Mucosa of descending colon (tissue), 3 donors: ENCODE data around the gene MLLT3. TPM values are rescaled to one million over a fixed set of nuclear protein-coding genes. Genes with fewer than 3 reads are reported as not detected.

ENCODE experiments used
- ATAC-seq: fragments of 200-7000 bp; cut with Tn5 transposase; one replicate; pipeline ENCODE4 v1.9.1; 2020; ENCODE audit warnings: mild to moderate bottlenecking, moderate library complexity
- DNase-seq, 3 donors: peaks; one replicate each; pipeline ENCODE4 v3.0.0-alpha.2; 2020
- H3K36me3 ChIP-seq: fragments of 200-600 bp; one replicate; pipeline ENCODE4 v1.8.0; 2021; ENCODE audit warnings: low read depth, mild to moderate bottlenecking
- H3K4me1 ChIP-seq: fragments of 200-600 bp; one replicate; pipeline ENCODE4 v1.8.0; 2021; ENCODE audit warnings: low read depth, mild to moderate bottlenecking
- H3K4me3 ChIP-seq: fragments of 200-600 bp; one replicate; pipeline ENCODE4 v1.8.0; 2021; ENCODE audit warnings: mild to moderate bottlenecking
- H3K9me3 ChIP-seq: fragments of 200-600 bp; one replicate; pipeline ENCODE4 v1.8.0; 2021; ENCODE audit warnings: mild to moderate bottlenecking
- CTCF ChIP-seq: fragments of 200-600 bp; IDR thresholded peaks from one replicate; pipeline ENCODE4 v1.8.0; 2022; ENCODE audit warnings: antibody characterized with exemption, mild to moderate bottlenecking
- intact Hi-C, 2 donors: fragments of 100-400 bp; cut with DNase I in 1 of 2; cut with micrococcal nuclease in 1 of 2; formaldehyde crosslinking; loops; one replicate each; pipeline versions ENCODE4 v1.11.0 to v1.11.1; 2022; cut with DNase I, micrococcal nuclease
- total RNA-seq, 3 donors: library from RNA; stranded (reverse); fragmentation: NEBNext Ultra II Directional in 2 of 3; extraction: Animal tissue kit (Norgen Biotek cat#: 25700) in 2 of 3; gene quantifications; one replicate each; pipeline versions ENCODE4 v1.2.1 to v1.2.4, GENCODE V29; 2021 to 2023
- donor health status: DM: no; HTN: no; CAD: no; lungs with moderate emphysema.
- donor health status: DM: no; HTN: no; CAD: no.
- donor health status: DM: no; HTN: yes; CAD: no.

The MLLT3 gene
- total RNA-seq, 3 donors from 2014 or later: 35.1 to 53.7 (median 46.5) TPM

- no peaks in the 10 kb centered on the region for H3K36me3 ChIP-seq
- no peak for DNase-seq
- H3K4me3 ChIP-seq: no peak overlapping the region
- H3K9me3 ChIP-seq: no peaks in the 10 kb centered on the region
- no peaks in the 10 kb centered on the region for H3K4me1 ChIP-seq
- no peak for TF ChIP-seq CTCF
- ATAC-seq: no peak
- intact Hi-C loops: no loop called here
Measured at GRCh38 chr9:20331095-20331685, 291.1 kb downstream of the MLLT3 start.

- intact Hi-C loops: no loop called here
- Histone ChIP-seq H3K36me3 (no peaks in the 10 kb centered on the region), H3K4me1 (no peaks in the 10 kb centered on the region), H3K4me3 (no peak overlapping the region), H3K9me3 (no peaks in the 10 kb centered on the region)
- DNase-seq (no peak), ATAC-seq (no peak)
- no peak for TF ChIP-seq CTCF
Measured at GRCh38 chr9:20330688-20331087, 291.6 kb downstream of the MLLT3 start.

GRCh38 chr9:20326516-20326915, 295.8 kb downstream of the MLLT3 start:
- ATAC-seq: no peak
- H3K9me3 ChIP-seq: no peaks in the 10 kb centered on the region
- no peaks in the 10 kb centered on the region for H3K4me1 ChIP-seq
- intact Hi-C loops: no loop called here
- no peak overlapping the region for H3K4me3 ChIP-seq
- TF ChIP-seq CTCF: no peak
- no peaks in the 10 kb centered on the region for H3K36me3 ChIP-seq
- DNase-seq: no peak

GRCh38 chr9:20325008-20325407, 297.3 kb downstream of the MLLT3 start:
- no peaks in the 10 kb centered on the region for H3K9me3 ChIP-seq
- ATAC-seq: no peak
- H3K4me3 ChIP-seq: no peak overlapping the region
- H3K4me1 ChIP-seq: no peaks in the 10 kb centered on the region
- intact Hi-C loops: no loop called here
- H3K36me3 ChIP-seq: no peaks in the 10 kb centered on the region
- DNase-seq: no peak
- no peak for TF ChIP-seq CTCF

GRCh38 chr9:20322212-20322611, 300.1 kb downstream of the MLLT3 start:
- H3K9me3 ChIP-seq: no peaks in the 10 kb centered on the region
- intact Hi-C loops: no loop called here
- no peak for TF ChIP-seq CTCF

More at GRCh38 chr9:20322212-20322611, 300.1 kb downstream of the MLLT3 start:
- Histone ChIP-seq H3K4me1 (no peaks in the 10 kb centered on the region), H3K36me3 (no peaks in the 10 kb centered on the region), H3K4me3 (no peak overlapping the region)
- DNase-seq: no peak
- ATAC-seq: no peak
